H1 (cell line): Measurements from ENCODE around the gene KBTBD13.

Experiments
- CBX5 ChIP-seq: fragments of 300-800, 300-1000 bp; sonication (generic); IDR thresholded peaks from 2 replicates; pipeline ENCODE4 v1.7.1; 2016; ENCODE audit warnings: antibody characterized with exemption, low read length, low read depth
- CEBPB ChIP-seq: IDR thresholded peaks from 2 replicates; pipeline ENCODE4 v1.6.1; 2012; ENCODE audit warnings: low read depth, low read length
- CTCF ChIP-seq, 3 experiments: IDR thresholded peaks; 1 replicate in 2 of 3; 2 replicates in 1 of 3; pipeline versions ENCODE4 v1.5.1 to v1.6.1; 2011; ENCODE audit warnings: low read length in 3 of 3, mild to moderate bottlenecking in 3 of 3, inconsistent platforms in 2 of 3, low read depth in 1 of 3, moderate library complexity in 1 of 3; ENCODE audit not compliant: insufficient read depth in 1 of 3; ENCODE audit errors: control extremely low read depth in 1 of 3
- EZH2 ChIP-seq: fragments of 200-600 bp; sonication (generic); IDR thresholded peaks from 2 replicates; pipeline ENCODE4 v1.7.1; 2012; ENCODE audit warnings: low read depth, mild to moderate bottlenecking, moderate library complexity, low read length, inconsistent platforms; ENCODE audit not compliant: severe bottlenecking
- GABPA ChIP-seq: IDR thresholded peaks from 2 replicates; pipeline ENCODE4 v1.6.1; 2011; ENCODE audit warnings: mild to moderate bottlenecking, low read length, moderate library complexity, borderline replicate concordance; ENCODE audit not compliant: insufficient read depth
- HDAC6 ChIP-seq: IDR thresholded peaks from one replicate; pipeline ENCODE4 v1.7.1; 2012; ENCODE audit warnings: low read depth, mild to moderate bottlenecking, inconsistent platforms, low read length, moderate library complexity
- JUN ChIP-seq: IDR thresholded peaks from 2 replicates; pipeline ENCODE4 v1.6.1; 2011; ENCODE audit warnings: low read depth, mild to moderate bottlenecking, improper control_type of control experiment, low read length
- JUND ChIP-seq: IDR thresholded peaks from 2 replicates; pipeline ENCODE4 v1.6.1; 2011; ENCODE audit warnings: mild to moderate bottlenecking, improper control_type of control experiment, low read length
- MAX ChIP-seq: IDR thresholded peaks from 2 replicates; pipeline ENCODE4 v1.6.1; 2012; ENCODE audit warnings: inconsistent platforms
- POLR2A ChIP-seq, 2 experiments: IDR thresholded peaks; 1 replicate in 1 of 2; 2 replicates in 1 of 2; pipeline ENCODE4 v1.6.1; 2011; ENCODE audit warnings: low read depth in 2 of 2, low read length in 2 of 2, mild to moderate bottlenecking in 2 of 2; ENCODE audit errors: control extremely low read depth in 1 of 2
- SIN3A ChIP-seq, 2 experiments: IDR thresholded peaks in 1 of 2; conservative IDR thresholded peaks in 1 of 2; 2 replicates each; pipeline ENCODE4 v1.6.1; 2011 to 2012; ENCODE audit warnings: low read length in 2 of 2, improper control_type of control experiment in 1 of 2, low read depth in 1 of 2, mild to moderate bottlenecking in 1 of 2
- SRF ChIP-seq: IDR thresholded peaks from 2 replicates; pipeline ENCODE4 v1.6.1; 2011; ENCODE audit warnings: mild to moderate bottlenecking, low read depth, low read length, moderate library complexity
- YY1 ChIP-seq: IDR thresholded peaks from 2 replicates; pipeline ENCODE4 v1.6.1; 2011; ENCODE audit warnings: low read depth, mild to moderate bottlenecking, low read length

- TF ChIP-seq CTCF (IDR thresholded peaks at IDR 0.05; ENCODE audit: control extremely low read depth in 1 of 3, insufficient read depth in 1 of 3, low read depth in 1 of 3, low read length in 3 of 3) (no peak), JUN (no peak), CEBPB (no peak), SIN3A (conservative IDR thresholded peaks at IDR 0.05 in 1 of 2, IDR thresholded peaks at IDR 0.05 in 1 of 2; ENCODE audit: low read depth in 1 of 2, low read length in 2 of 2) (no peak), YY1 (no peak), SRF (no peak), GABPA (no peak), JUND (no peak), EZH2 (no peak), MAX (no peak), CBX5 (no peak), HDAC6 (no peak), POLR2A (IDR thresholded peaks at IDR 0.05; ENCODE audit: control extremely low read depth in 1 of 2, low read depth in 2 of 2, low read length in 2 of 2) (no peak)
Observed at GRCh38 chr15:65069779-65070546, 6.6 kb upstream of the KBTBD13 start.
